Activated naive CD8-positive, alpha-beta T cell treated with anti-CD3 and anti-CD28 coated beads, Interleukin-2, amount 50 U/mL, for 24 hours (primary cell): Measurements from ENCODE around the gene FBXL4.

Source experiments
- ATAC-seq: fragments of 150-1000 bp; cut with Tn5 transposase; one replicate; pipeline ENCODE4 v1.10.0; 2021
- DNase-seq: peaks from one replicate; pipeline ENCODE4 v3.0.0; 2021
- H3K27ac Mint-ChIP-seq: one replicate; pipeline ENCODE4 v1.8.0; 2021; ENCODE audit warnings: mild to moderate bottlenecking, mixed read lengths
- H3K27me3 Mint-ChIP-seq: one replicate; pipeline ENCODE4 v1.8.0; 2021; ENCODE audit warnings: mixed read lengths
- H3K36me3 Mint-ChIP-seq: one replicate; pipeline ENCODE4 v1.8.0; 2021; ENCODE audit warnings: low read depth, mixed read lengths
- H3K4me1 Mint-ChIP-seq: one replicate; pipeline ENCODE4 v1.8.0; 2021; ENCODE audit warnings: mixed read lengths
- H3K4me3 Mint-ChIP-seq: one replicate; pipeline ENCODE4 v1.8.0; 2021; ENCODE audit warnings: mild to moderate bottlenecking, moderate library complexity, mixed read lengths
- H3K9me3 Mint-ChIP-seq: one replicate; pipeline ENCODE4 v1.8.0; 2021; ENCODE audit warnings: mixed read lengths

The FBXL4 gene

DNA sequence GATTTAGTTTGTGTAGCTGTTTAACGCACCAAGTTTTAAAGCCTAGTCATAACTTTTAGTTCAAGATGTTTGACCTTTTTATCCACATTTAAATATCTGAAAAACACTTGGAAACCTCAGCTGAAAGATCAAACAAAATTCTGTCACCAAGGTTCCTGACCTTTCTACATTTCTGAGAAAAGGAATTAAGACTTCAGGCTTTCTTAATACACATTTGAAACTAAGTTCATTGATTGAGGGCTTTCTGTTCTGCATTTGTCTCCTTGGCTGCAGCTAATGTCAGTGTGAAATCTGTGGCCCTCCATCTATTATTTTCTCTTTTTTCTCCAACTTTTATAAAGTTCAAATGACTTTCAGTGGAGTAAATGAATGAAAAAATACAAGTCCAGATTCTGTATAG lies 22.7 kb upstream of the FBXL4 start:
- Mint-ChIP-seq H3K9me3 (peaks cover 10% of the 10 kb centered on the region), H3K4me3 (no peak overlapping the region), H3K27ac (no peak overlapping the region), H3K36me3 (no peaks in the 10 kb centered on the region), H3K27me3 (peaks cover 2% of the 10 kb centered on the region), H3K4me1 (no peaks in the 10 kb centered on the region)
- ATAC-seq (no peak), DNase-seq (no peak)

GRCh38 chr6:98967616-98968015 lies 19.9 kb upstream of the FBXL4 start:
- peaks cover 10% of the 10 kb centered on the region for H3K9me3 Mint-ChIP-seq
- H3K27me3 Mint-ChIP-seq = peaks cover 12% of the 10 kb centered on the region
- no peak overlapping the region for H3K27ac Mint-ChIP-seq
- no peaks in the 10 kb centered on the region for H3K36me3 Mint-ChIP-seq
- H3K4me3 Mint-ChIP-seq = no peak overlapping the region
- DNase-seq (no peak), ATAC-seq (no peak)
- H3K4me1 Mint-ChIP-seq = no peaks in the 10 kb centered on the region

DNA sequence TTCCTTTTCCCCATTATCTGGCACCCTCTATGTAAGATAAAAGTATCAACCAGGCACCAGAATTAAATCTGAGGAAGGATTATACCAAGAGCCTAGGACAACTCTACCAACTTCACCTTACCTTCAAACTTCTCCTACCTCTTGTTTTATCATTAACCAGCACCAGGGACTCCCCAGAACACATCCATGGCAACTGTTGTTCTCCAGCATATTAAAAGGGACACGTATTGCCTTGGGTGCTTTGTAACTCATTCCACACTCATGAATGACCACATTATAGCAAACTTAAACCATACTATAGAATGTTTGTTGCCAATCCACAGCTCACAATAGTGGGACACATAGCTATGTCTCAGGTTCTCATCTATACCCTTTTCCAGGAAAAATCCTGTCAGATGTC lies 11.9 kb upstream of the FBXL4 start:
- H3K9me3 Mint-ChIP-seq = no peaks in the 10 kb centered on the region
- no peak for DNase-seq
- H3K27me3 Mint-ChIP-seq = peaks cover 13% of the 10 kb centered on the region
- ATAC-seq = no peak
- no peak overlapping the region for H3K27ac Mint-ChIP-seq
- H3K4me3 Mint-ChIP-seq = no peak overlapping the region
- no peaks in the 10 kb centered on the region for H3K4me1 Mint-ChIP-seq
- H3K36me3 Mint-ChIP-seq = no peaks in the 10 kb centered on the region

GRCh38 chr6:98958776-98959175 lies 11.0 kb upstream of the FBXL4 start:
- H3K9me3 Mint-ChIP-seq = no peaks in the 10 kb centered on the region

DNA sequence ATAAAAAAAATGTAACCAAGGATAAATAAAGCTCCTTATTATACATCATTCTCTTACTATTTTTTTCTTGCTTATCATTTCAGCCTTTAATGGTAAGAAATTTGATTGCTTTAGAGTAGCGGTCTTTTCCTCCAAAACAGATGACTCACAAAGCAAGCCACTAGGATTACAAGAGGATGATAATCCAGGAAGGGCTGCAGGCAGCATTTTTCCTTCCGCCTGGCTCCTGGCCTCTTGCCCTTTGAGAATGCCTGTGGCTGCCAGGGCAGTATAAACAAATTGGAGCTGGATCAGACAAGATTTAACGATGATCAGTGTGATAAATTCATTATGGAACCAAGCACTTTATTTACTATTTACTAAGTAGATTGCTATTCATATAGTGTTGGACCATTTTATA lies 9.7 kb upstream of the FBXL4 start:
- Mint-ChIP-seq H3K36me3 (no peaks in the 10 kb centered on the region), H3K27me3 (peaks cover 3% of the 10 kb centered on the region), H3K4me3 (no peak overlapping the region), H3K27ac (no peak overlapping the region), H3K9me3 (no peaks in the 10 kb centered on the region), H3K4me1 (no peaks in the 10 kb centered on the region)
- DNase-seq = no peak
- no peak for ATAC-seq

More at GRCh38 chr6:98958776-98959175, 11.0 kb upstream of the FBXL4 start:
- Mint-ChIP-seq H3K27me3 (peaks cover 10% of the 10 kb centered on the region), H3K27ac (no peak overlapping the region), H3K36me3 (no peaks in the 10 kb centered on the region), H3K4me1 (no peaks in the 10 kb centered on the region), H3K4me3 (no peak overlapping the region)
- DNase-seq (no peak), ATAC-seq (no peak)

- H3K9me3 Mint-ChIP-seq = no peaks in the 10 kb centered on the region
- peaks cover 25% of the 10 kb centered on the region for H3K4me1 Mint-ChIP-seq
- no peak for DNase-seq
- H3K27me3 Mint-ChIP-seq = peaks cover 7% of the 10 kb centered on the region
- no peak overlapping the region for H3K27ac Mint-ChIP-seq
- H3K36me3 Mint-ChIP-seq = no peaks in the 10 kb centered on the region
- no peak overlapping the region for H3K4me3 Mint-ChIP-seq
- no peak for ATAC-seq
Measured at GRCh38 chr6:98949589-98949988, 1.8 kb upstream of the FBXL4 start.

DNA sequence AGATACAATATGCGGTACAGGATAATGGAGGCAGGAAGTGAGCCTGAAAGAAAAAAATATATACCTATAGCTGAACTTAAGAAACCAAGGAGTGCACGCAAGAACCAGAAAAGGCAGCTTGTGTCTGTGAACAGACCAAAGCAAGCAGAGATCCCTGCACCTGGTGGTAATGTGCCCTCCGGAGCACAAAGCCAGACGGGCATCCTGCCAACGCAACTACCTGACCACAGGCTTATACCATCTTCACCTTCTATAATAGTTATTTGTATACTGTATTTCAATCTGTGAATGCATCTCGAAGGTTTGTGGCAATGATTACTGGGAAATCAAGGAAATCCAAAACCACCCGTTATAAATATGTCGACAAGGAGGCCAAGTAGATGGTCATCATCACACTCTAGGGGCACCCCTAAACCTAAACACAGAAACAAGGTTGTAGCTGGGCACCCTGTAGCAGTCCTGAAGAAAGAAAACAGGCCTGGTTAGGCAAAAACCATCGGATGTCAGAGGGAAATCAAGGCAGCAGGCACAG lies 801 bp downstream of the FBXL4 start:
- Mint-ChIP-seq H3K27me3 (peaks cover 7% of the 10 kb centered on the region), H3K36me3 (peaks cover 16% of the 10 kb centered on the region), H3K9me3 (peaks cover 4% of the 10 kb centered on the region)

DNA sequence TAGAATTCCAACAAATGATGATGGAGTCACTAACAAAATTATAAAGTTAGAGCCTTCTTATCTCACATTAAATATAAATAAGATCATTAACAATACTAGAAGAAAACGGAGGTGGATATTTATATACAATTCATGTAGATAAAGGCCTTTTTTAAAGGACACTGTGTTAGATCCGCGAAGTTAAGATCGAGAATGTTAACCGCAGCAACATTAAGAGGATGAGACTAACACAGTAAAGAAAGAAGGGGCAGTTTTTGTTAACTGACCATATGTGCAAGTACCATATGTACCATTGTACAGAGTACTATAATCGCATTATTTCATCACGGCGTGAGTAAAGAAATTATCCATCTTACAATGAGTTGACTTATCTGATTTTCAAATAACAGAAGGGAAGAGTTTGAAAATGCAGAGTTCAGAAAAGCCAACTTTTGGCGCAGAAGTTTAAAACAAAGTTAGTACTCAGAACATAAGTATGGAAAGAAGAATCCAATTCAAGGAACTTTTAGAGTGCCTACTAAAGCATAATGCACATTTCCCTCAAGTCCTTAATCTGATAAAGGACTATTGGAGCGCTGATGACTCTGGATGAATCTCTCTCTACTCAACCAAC lies 1.4 kb downstream of the FBXL4 start:
- Mint-ChIP-seq H3K9me3 (peaks cover 7% of the 10 kb centered on the region), H3K4me1 (peaks cover 41% of the 10 kb centered on the region), H3K27ac (peak overlapping the region; percentile 94), H3K27me3 (peaks cover 6% of the 10 kb centered on the region), H3K4me3 (peak overlapping the region; percentile 93), H3K36me3 (peaks cover 20% of the 10 kb centered on the region)
- DNase-seq = no peak
- no peak for ATAC-seq

More for the DNA sequence above, 801 bp downstream of the FBXL4 start:
- H3K4me3 Mint-ChIP-seq = peak overlapping the region; percentile 93
- peak overlapping the region; percentile 94 for H3K27ac Mint-ChIP-seq
- peaks cover 41% of the 10 kb centered on the region for H3K4me1 Mint-ChIP-seq
- DNase-seq (peak; percentile 48), ATAC-seq (peak; percentile 12)

GRCh38 chr6:98945311-98946115 lies 2.2 kb downstream of the FBXL4 start:
- DNase-seq (no peak), ATAC-seq (no peak)
- H3K27ac Mint-ChIP-seq = peak overlapping the region; percentile 94
- H3K27me3 Mint-ChIP-seq = peaks cover 1% of the 10 kb centered on the region
- peaks cover 14% of the 10 kb centered on the region for H3K9me3 Mint-ChIP-seq
- H3K4me1 Mint-ChIP-seq = peaks cover 45% of the 10 kb centered on the region
- peaks cover 27% of the 10 kb centered on the region for H3K36me3 Mint-ChIP-seq
- peak overlapping the region; percentile 93 for H3K4me3 Mint-ChIP-seq

DNA sequence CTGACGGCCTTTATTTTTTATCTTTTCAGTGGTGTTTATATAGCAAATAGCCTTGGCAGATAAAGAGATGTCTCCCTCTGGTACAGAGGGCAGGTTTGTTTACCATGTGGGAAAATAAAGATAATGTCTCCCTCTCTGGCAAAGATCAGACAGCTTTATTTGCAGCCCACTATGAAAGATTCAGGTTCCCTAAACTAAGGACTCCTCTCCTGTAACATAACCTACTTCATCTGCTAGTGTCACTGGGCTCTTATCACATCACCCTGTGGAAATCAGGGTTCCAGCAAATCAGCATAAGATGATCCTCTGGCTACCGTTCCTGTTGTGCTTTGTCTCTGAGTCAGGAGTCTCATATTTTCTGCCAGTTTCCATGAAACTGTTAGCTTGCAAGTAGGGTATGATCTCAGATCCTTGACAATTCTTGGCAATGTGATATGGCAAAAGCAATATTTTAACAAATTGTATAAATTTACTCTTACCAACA lies 3.1 kb downstream of the FBXL4 start:
- no peak for DNase-seq
- ATAC-seq = no peak
- Mint-ChIP-seq H3K36me3 (peaks cover 32% of the 10 kb centered on the region), H3K4me3 (no peak overlapping the region), H3K27ac (no peak overlapping the region), H3K4me1 (peaks cover 44% of the 10 kb centered on the region), H3K9me3 (peaks cover 19% of the 10 kb centered on the region), H3K27me3 (no peaks in the 10 kb centered on the region)

GRCh38 chr6:98944168-98944567 lies 3.6 kb downstream of the FBXL4 start:
- Mint-ChIP-seq H3K9me3 (peaks cover 24% of the 10 kb centered on the region), H3K4me1 (peaks cover 41% of the 10 kb centered on the region), H3K27ac (no peak overlapping the region), H3K4me3 (no peak overlapping the region), H3K36me3 (peaks cover 37% of the 10 kb centered on the region), H3K27me3 (no peaks in the 10 kb centered on the region)
- ATAC-seq (no peak), DNase-seq (no peak)

- peaks cover 44% of the 10 kb centered on the region for H3K36me3 Mint-ChIP-seq
- no peak overlapping the region for H3K4me3 Mint-ChIP-seq
- peaks cover 48% of the 10 kb centered on the region for H3K4me1 Mint-ChIP-seq
- H3K27me3 Mint-ChIP-seq = no peaks in the 10 kb centered on the region
- no peak overlapping the region for H3K27ac Mint-ChIP-seq
- no peak for ATAC-seq
- H3K9me3 Mint-ChIP-seq = peaks cover 30% of the 10 kb centered on the region
- no peak for DNase-seq
Measured at GRCh38 chr6:98942263-98942803, 5.4 kb downstream of the FBXL4 start.

DNA sequence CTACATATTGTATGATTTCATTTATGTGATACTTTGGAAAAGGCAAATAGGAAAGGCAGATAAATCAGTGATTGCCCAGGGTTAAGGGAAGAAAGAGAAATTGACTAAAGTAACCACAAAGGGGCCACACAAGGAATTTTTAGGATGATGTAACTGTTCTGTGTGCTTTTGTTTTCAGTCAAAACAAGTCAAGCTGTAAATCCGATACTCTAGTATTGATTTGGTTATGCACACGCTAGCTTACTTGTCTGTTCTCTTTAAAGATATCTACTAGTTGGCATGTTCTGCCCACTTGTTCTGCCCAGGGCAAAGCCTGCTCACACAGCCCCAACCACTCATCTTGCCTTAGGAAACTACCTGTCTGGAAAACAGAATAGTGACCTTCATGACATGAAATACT lies 6.4 kb downstream of the FBXL4 start:
- Mint-ChIP-seq H3K27me3 (no peaks in the 10 kb centered on the region), H3K9me3 (peaks cover 30% of the 10 kb centered on the region), H3K4me1 (peaks cover 45% of the 10 kb centered on the region), H3K36me3 (peaks cover 46% of the 10 kb centered on the region), H3K27ac (no peak overlapping the region), H3K4me3 (no peak overlapping the region)
- no peak for DNase-seq
- no peak for ATAC-seq

- H3K4me3 Mint-ChIP-seq = no peak overlapping the region
- peaks cover 36% of the 10 kb centered on the region for H3K4me1 Mint-ChIP-seq
- no peaks in the 10 kb centered on the region for H3K27me3 Mint-ChIP-seq
- H3K27ac Mint-ChIP-seq = no peak overlapping the region
- DNase-seq (no peak), ATAC-seq (peak; percentile 54)
- peaks cover 58% of the 10 kb centered on the region for H3K36me3 Mint-ChIP-seq
- H3K9me3 Mint-ChIP-seq = peaks cover 25% of the 10 kb centered on the region
Measured at GRCh38 chr6:98937351-98937750, 10.4 kb downstream of the FBXL4 start.

- Mint-ChIP-seq H3K27ac (no peak overlapping the region), H3K27me3 (no peaks in the 10 kb centered on the region), H3K4me1 (peaks cover 44% of the 10 kb centered on the region), H3K9me3 (no peaks in the 10 kb centered on the region), H3K4me3 (no peak overlapping the region), H3K36me3 (peaks cover 51% of the 10 kb centered on the region)
- ATAC-seq (no peak), DNase-seq (no peak)
Measured at GRCh38 chr6:98932381-98932780, 15.4 kb downstream of the FBXL4 start.
